Neural progenitor cell (in vitro differentiated cells): ENCODE data around the gene GNG12.

Source experiments
- CTCF ChIP-seq: fragments of 200-600 bp; sonication (generic); IDR thresholded peaks from 2 replicates; pipeline ENCODE4 v1.5.1; 2017; ENCODE audit warnings: antibody characterized with exemption, mild to moderate bottlenecking
- EZH2 ChIP-seq: fragments of 200-600 bp; sonication (generic); IDR thresholded peaks from 2 replicates; pipeline ENCODE4 v1.6.1; 2017; ENCODE audit warnings: antibody characterized with exemption, mild to moderate bottlenecking, moderate library complexity
- EZH2phosphoT487 ChIP-seq: fragments of 200-600 bp; sonication (generic); IDR thresholded peaks from 2 replicates; pipeline ENCODE4 v1.6.1; 2017; ENCODE audit warnings: antibody characterized with exemption

DNA sequence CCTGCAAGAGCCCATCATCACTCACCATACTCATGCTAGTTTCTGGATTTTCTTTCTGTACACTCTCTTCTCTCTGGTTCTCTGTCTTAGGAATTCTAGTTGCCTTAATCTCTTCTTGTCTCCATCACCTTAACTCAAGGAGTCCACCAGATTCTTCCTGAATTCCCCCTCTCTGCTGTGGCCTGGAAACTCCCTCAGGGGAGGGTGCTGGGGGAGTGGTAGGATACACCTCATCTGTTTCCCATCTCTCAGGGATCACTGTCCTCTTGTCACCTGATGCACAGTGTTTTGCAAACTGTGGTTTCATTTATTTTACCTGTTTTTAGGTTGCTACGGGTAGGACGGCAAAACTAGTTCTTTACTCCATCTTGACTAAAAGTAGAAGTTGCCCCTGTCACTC, 6.6 kb upstream of the GNG12 start:
- TF ChIP-seq EZH2 (no peak), CTCF (no peak), EZH2phosphoT487 (no peak)
